Endothelial cell of umbilical vein (primary cell): ENCODE results near the gene THSD7B. TPM values are rescaled to one million over a fixed set of nuclear protein-coding genes. Genes with fewer than 3 reads are reported as not detected.

Source experiments
- BruUV-seq: library from RNA; stranded (reverse); fragments of 400-500 nt; replicated peaks from 2 replicates; lab custom pipeline; 2021; lab: Mats Ljungman, UMichigan
- CTCF ChIA-PET: fragments of 300-600, 350-600 bp; sonication (Branson Sonifier 250); formaldehyde crosslinking; loops from one replicate; lab custom pipeline; 2021; ENCODE audit warnings: antibody characterized with exemption, inconsistent platforms; lab: Charles Lee
- POLR2A ChIA-PET: fragments of 300-600, 350-600 bp; sonication (Branson Sonifier 250); formaldehyde crosslinking; loops from one replicate; lab custom pipeline; 2021; ENCODE audit warnings: antibody characterized with exemption, inconsistent platforms; lab: Charles Lee
- DNase-seq: peaks from one replicate; pipeline ENCODE4 v3.0.0-alpha.2; 2011; ENCODE audit warnings: low read depth, low spot score
- FAIRE-seq: peaks from 2 replicates; lab custom pipeline; 2011; peaks lifted over from hg19 to GRCh38; lab: Jason Lieb, UNC
- H2AFZ ChIP-seq: 2 replicates; pipeline ENCODE4 v1.6.0; 2012; ENCODE audit warnings: low read depth, low read length, control low read depth, inconsistent platforms
- H3K27ac ChIP-seq: 2 replicates; pipeline ENCODE4 v1.5.1; 2011; ENCODE audit warnings: low read depth, mild to moderate bottlenecking, control low read depth, low read length, moderate library complexity; ENCODE audit not compliant: insufficient read depth
- H3K27me3 ChIP-seq, 2 experiments: 2 replicates each; pipeline versions ENCODE4 v1.6.0 to v1.6.1; 2011; ENCODE audit warnings: low read length in 2 of 2, mixed read lengths in 1 of 2; ENCODE audit not compliant: control insufficient read depth in 2 of 2, insufficient read depth in 2 of 2
- H3K36me3 ChIP-seq, 2 experiments: 2 replicates in 1 of 2; 3 replicates in 1 of 2; pipeline ENCODE4 v1.5.1; 2011; ENCODE audit warnings: low read length in 2 of 2, mild to moderate bottlenecking in 1 of 2, moderate library complexity in 1 of 2; ENCODE audit not compliant: control insufficient read depth in 2 of 2, insufficient read depth in 2 of 2; ENCODE audit errors: extremely low read depth in 1 of 2
- H3K4me1 ChIP-seq: 3 replicates; pipeline ENCODE4 v1.5.1; 2011; ENCODE audit warnings: mild to moderate bottlenecking, low read length; ENCODE audit not compliant: control insufficient read depth, insufficient read depth; ENCODE audit errors: extremely low read depth
- H3K4me2 ChIP-seq: 2 replicates; pipeline ENCODE4 v1.6.1; 2011; ENCODE audit warnings: low read length, control low read depth, mixed read lengths; ENCODE audit not compliant: insufficient read depth
- H3K4me3 ChIP-seq, 3 experiments: fragments of 200-600 bp in 1 of 3; sonication (generic), shearing (Covaris generic) in 1 of 3; replicated peaks in 1 of 3; 2 replicates each; pipeline ENCODE4 v1.5.1; 2011 to 2016; ENCODE audit warnings: control low read depth in 3 of 3, low read length in 3 of 3, mild to moderate bottlenecking in 2 of 3, inconsistent platforms in 1 of 3, low read depth in 1 of 3, moderate library complexity in 1 of 3; ENCODE audit not compliant: insufficient read depth in 1 of 3
- H3K79me2 ChIP-seq: 2 replicates; pipeline ENCODE4 v1.6.0; 2012; ENCODE audit warnings: low read length, inconsistent platforms; ENCODE audit not compliant: control insufficient read depth, insufficient read depth
- H3K9ac ChIP-seq: replicated peaks from 2 replicates; pipeline ENCODE3; 2011; ENCODE audit warnings: low read length, control low read depth; ENCODE audit not compliant: insufficient read depth; ENCODE audit errors: extremely low read depth
- H3K9me1 ChIP-seq: replicated peaks from 3 replicates; pipeline ENCODE4 v1.6.0; 2011; ENCODE audit warnings: mild to moderate bottlenecking, low read length; ENCODE audit not compliant: control insufficient read depth, insufficient read depth; ENCODE audit errors: extremely low read depth
- H3K9me3 ChIP-seq: replicated peaks from 2 replicates; pipeline ENCODE4 v1.5.1; 2012; ENCODE audit warnings: low read length, inconsistent platforms; ENCODE audit not compliant: control insufficient read depth, insufficient read depth
- H4K20me1 ChIP-seq: replicated peaks from 2 replicates; pipeline ENCODE3; 2011; ENCODE audit warnings: mild to moderate bottlenecking, low read length; ENCODE audit not compliant: control insufficient read depth, insufficient read depth; ENCODE audit errors: extremely low read depth
- CTCF ChIP-seq, 2 donors: IDR thresholded peaks; 1 replicate in 1 of 2; 2 replicates in 1 of 2; pipeline ENCODE4 v1.5.1; 2011; ENCODE audit warnings: low read length in 2 of 2, mild to moderate bottlenecking in 2 of 2, moderate library complexity in 2 of 2, control low read depth in 1 of 2, inconsistent platforms in 1 of 2, low read depth in 1 of 2; ENCODE audit not compliant: insufficient read depth in 1 of 2; ENCODE audit errors: extremely low read depth in 1 of 2
- EZH2 ChIP-seq: IDR thresholded peaks from 2 replicates; pipeline ENCODE4 v1.6.1; 2012; ENCODE audit warnings: borderline replicate concordance, low read depth, mild to moderate bottlenecking, moderate library complexity, low read length, inconsistent platforms; ENCODE audit not compliant: severe bottlenecking
- FOS ChIP-seq: IDR thresholded peaks from 2 replicates; pipeline ENCODE4 v1.6.1; 2011; ENCODE audit warnings: mild to moderate bottlenecking, low read length, moderate library complexity, borderline replicate concordance; ENCODE audit not compliant: insufficient read depth
- GATA2 ChIP-seq: IDR thresholded peaks from 2 replicates; pipeline ENCODE4 v1.7.0; 2011; ENCODE audit warnings: low read depth, mild to moderate bottlenecking, moderate library complexity, mixed read lengths, low read length; ENCODE audit not compliant: insufficient read length, insufficient read depth
- JUN ChIP-seq: IDR thresholded peaks from 2 replicates; pipeline ENCODE4 v1.6.1; 2011; ENCODE audit warnings: borderline replicate concordance, low read depth; ENCODE audit not compliant: insufficient read length, insufficient read depth
- MAX ChIP-seq: IDR thresholded peaks from 2 replicates; pipeline ENCODE4 v1.6.1; 2011; ENCODE audit not compliant: insufficient read depth, insufficient read length
- MYC ChIP-seq: IDR thresholded peaks from one replicate; pipeline ENCODE4 v1.6.1; 2011; ENCODE audit warnings: mild to moderate bottlenecking, low read depth, low read length
- POLR2A ChIP-seq: IDR thresholded peaks from 2 replicates; pipeline ENCODE4 v1.6.1; 2012; ENCODE audit warnings: low read depth, mild to moderate bottlenecking, control low read depth, low read length
- POLR2AphosphoS5 ChIP-seq: IDR thresholded peaks from 2 replicates; pipeline ENCODE4 v1.6.1; 2012; ENCODE audit warnings: low read depth, mild to moderate bottlenecking, control low read depth, low read length, moderate library complexity; ENCODE audit not compliant: insufficient read depth
- dilution Hi-C: fragments of 300-500 bp; cut with MboI; formaldehyde crosslinking; loops from one replicate; pipeline ENCODE4 v1.15.0; 2019; ENCODE audit warnings: low sequenced_read_pairs; ENCODE audit not compliant: extremely low pct_ligation_motif_present
- intact Hi-C: fragments of 100-400 bp; cut with micrococcal nuclease; formaldehyde crosslinking; loops from one replicate; pipeline ENCODE4 v1.10.0; 2022
- polyA plus RNA-seq, 4 experiments: library from polyadenylated mRNA; depleted of rRNA in 3 of 4; stranded (reverse) in 3 of 4; unstranded in 1 of 4; fragments of >200 nt; gene quantifications; 2 replicates each; pipeline versions ENCODE4 v1.2.1 to v1.2.3, GENCODE V29; 2011 to 2012; ENCODE audit warnings: missing spikeins in 1 of 4
- total RNA-seq: library from RNA; stranded (reverse); gene quantifications from 2 replicates; pipeline ENCODE4 v1.2.3, GENCODE V29; 2021

Gene THSD7B
- total and polyA plus RNA-seq, 2 donors (not counting 3 experiments of a cell fraction or from before 2014, with no cell fraction given), result 0.04 TPM; not detected in 1

- POLR2A ChIA-PET, result no interaction called here
- CTCF ChIA-PET, result no interaction called here
- no peaks in the 10 kb centered on the region for H4K20me1 ChIP-seq
- DNase-seq (no peak), FAIRE-seq (no peak)
- no TSS peak for BruUV-seq
- H3K9me1 ChIP-seq, result no peaks in the 10 kb centered on the region
- H3K9ac ChIP-seq, result no peak overlapping the region
- H3K27me3 ChIP-seq, result no peaks in the 10 kb centered on the region
- H3K36me3 ChIP-seq, result no peaks in the 10 kb centered on the region
- H3K27ac ChIP-seq, result no peak overlapping the region
- intact Hi-C loops (no loop called here), dilution Hi-C loops (no loop called here)
- H3K4me1 ChIP-seq, result no peaks in the 10 kb centered on the region
- H3K4me3 ChIP-seq, result no peak overlapping the region
- no peaks in the 10 kb centered on the region for H3K9me3 ChIP-seq
- H2AFZ ChIP-seq, result no peak overlapping the region
- no peak overlapping the region for H3K4me2 ChIP-seq
- TF ChIP-seq MAX (no peak), EZH2 (no peak), POLR2AphosphoS5 (no peak), JUN (no peak), FOS (no peak), CTCF (IDR thresholded peaks at IDR 0.05; ENCODE audit: extremely low read depth in 1 of 2, insufficient read depth in 1 of 2, low read depth in 1 of 2, low read length in 2 of 2) (no peak), GATA2 (no peak), MYC (no peak), POLR2A (no peak)
- no peaks in the 10 kb centered on the region for H3K79me2 ChIP-seq
Measured at GRCh38 chr2:137511526-137511925, 746.2 kb downstream of the THSD7B start.
